ENCODE data around the gene CLMN. TPM values are rescaled to one million over a fixed set of nuclear protein-coding genes. Genes with fewer than 3 reads are reported as not detected.

The CLMN gene
- total RNA-seq, 4 donors from 2014 or later = 3.8 to 10.0 (median 5.3) TPM

- WGBS, 2 donors (ENCODE audit: low coverage in 1 of 2) = 63 to 82% methylated on average over 2 to 9 of the region's 10 CpGs
- Histone ChIP-seq H3K36me3 (no peaks in the 10 kb centered on the region), H3K4me1 (no peaks in the 10 kb centered on the region), H3K9me3 (peaks cover 0 to 3% (median 0%) of the 10 kb centered on the region in 3 donors), H3K27ac (no peak overlapping the region), H3K4me3 (no peak overlapping the region), H3K27me3 (peaks cover 14% of the 10 kb centered on the region)
- no peak for TF ChIP-seq POLR2A (IDR thresholded peaks at IDR 0.05)
- no peak for TF ChIP-seq POLR2AphosphoS5 (IDR thresholded peaks at IDR 0.05)
- TF ChIP-seq EP300 (IDR thresholded peaks at IDR 0.05) = no peak
- no peak for TF ChIP-seq CTCF (IDR thresholded peaks at IDR 0.05)
- no peak for ATAC-seq
These were observed 28.8 kb upstream of the CLMN start for GRCh38 chr14:95348395-95349080.

- Histone ChIP-seq H3K36me3 (no peaks in the 10 kb centered on the region), H3K9me3 (no peaks in the 10 kb centered on the region), H3K4me3 (no peak overlapping the region), H3K4me1 (no peaks in the 10 kb centered on the region), H3K27me3 (peaks cover 6% of the 10 kb centered on the region), H3K27ac (no peak overlapping the region)
- no peak for TF ChIP-seq POLR2A (IDR thresholded peaks at IDR 0.05)
- TF ChIP-seq EP300 (IDR thresholded peaks at IDR 0.05) = no peak
- TF ChIP-seq CTCF (IDR thresholded peaks at IDR 0.05) = no peak
- TF ChIP-seq POLR2AphosphoS5 (IDR thresholded peaks at IDR 0.05) = no peak
- 100% methylated on average over 1 of the region's 1 CpG for WGBS, 2 donors (ENCODE audit: low coverage in 1 of 2)
- no peak for ATAC-seq
These were observed 27.1 kb upstream of the CLMN start for GRCh38 chr14:95346820-95347219.

GRCh38 chr14:95346266-95346665 lies 26.6 kb upstream of the CLMN start:
- ATAC-seq = no peak
- Histone ChIP-seq H3K9me3 (no peaks in the 10 kb centered on the region), H3K27me3 (peaks cover 6% of the 10 kb centered on the region), H3K27ac (no peak overlapping the region), H3K36me3 (no peaks in the 10 kb centered on the region), H3K4me1 (no peaks in the 10 kb centered on the region), H3K4me3 (no peak overlapping the region)
- TF ChIP-seq POLR2A (IDR thresholded peaks at IDR 0.05) = no peak
- no peak for TF ChIP-seq POLR2AphosphoS5 (IDR thresholded peaks at IDR 0.05)
- TF ChIP-seq EP300 (IDR thresholded peaks at IDR 0.05) = no peak
- no peak for TF ChIP-seq CTCF (IDR thresholded peaks at IDR 0.05)
- WGBS, 2 donors (ENCODE audit: low coverage in 1 of 2) = 88 to 90% methylated on average over 5 of the region's 8 CpGs

GRCh38 chr14:95345032-95345431 lies 25.3 kb upstream of the CLMN start:
- Histone ChIP-seq H3K4me3 (no peak overlapping the region), H3K27ac (no peak overlapping the region), H3K9me3 (no peaks in the 10 kb centered on the region), H3K27me3 (peaks cover 6% of the 10 kb centered on the region), H3K4me1 (peaks cover 0 to 7% (median 0%) of the 10 kb centered on the region in 3 donors), H3K36me3 (no peaks in the 10 kb centered on the region)
- no peak for TF ChIP-seq CTCF (IDR thresholded peaks at IDR 0.05)
- TF ChIP-seq EP300 (IDR thresholded peaks at IDR 0.05) = no peak
- TF ChIP-seq POLR2A (IDR thresholded peaks at IDR 0.05) = no peak
- ATAC-seq = no peak
- WGBS, 2 donors (ENCODE audit: low coverage in 1 of 2) = 69 to 80% methylated on average over 4 to 5 of the region's 5 CpGs

- no peak for ATAC-seq
- H3K4me1 ChIP-seq = peaks cover 0 to 12% (median 0%) of the 10 kb centered on the region in 3 donors
- H3K4me3 ChIP-seq = no peak overlapping the region
- no peaks in the 10 kb centered on the region for H3K9me3 ChIP-seq
- peaks cover 6% of the 10 kb centered on the region for H3K27me3 ChIP-seq
- no peak overlapping the region for H3K27ac ChIP-seq
- no peaks in the 10 kb centered on the region for H3K36me3 ChIP-seq
- no peak for TF ChIP-seq POLR2A (IDR thresholded peaks at IDR 0.05)
- no peak for TF ChIP-seq POLR2AphosphoS5 (IDR thresholded peaks at IDR 0.05)
- no peak for TF ChIP-seq CTCF (IDR thresholded peaks at IDR 0.05)
- no peak for TF ChIP-seq EP300 (IDR thresholded peaks at IDR 0.05)
These were observed 24.8 kb upstream of the CLMN start for GRCh38 chr14:95344536-95344935.

All from gastroesophageal sphincter (tissue), 4 donors.